Endothelial cell of umbilical vein (primary cell): ENCODE data around the gene BCAS3. TPM values are rescaled to one million over a fixed set of nuclear protein-coding genes. Genes with fewer than 3 reads are reported as not detected.

Experiments
- BruUV-seq: library from RNA; stranded (reverse); fragments of 400-500 nt; replicated peaks from 2 replicates; lab custom pipeline; 2021; lab: Mats Ljungman, UMichigan
- CTCF ChIA-PET: fragments of 300-600, 350-600 bp; sonication (Branson Sonifier 250); formaldehyde crosslinking; loops from one replicate; lab custom pipeline; 2021; ENCODE audit warnings: antibody characterized with exemption, inconsistent platforms; lab: Charles Lee
- POLR2A ChIA-PET: fragments of 300-600, 350-600 bp; sonication (Branson Sonifier 250); formaldehyde crosslinking; loops from one replicate; lab custom pipeline; 2021; ENCODE audit warnings: antibody characterized with exemption, inconsistent platforms; lab: Charles Lee
- DNase-seq: peaks from one replicate; pipeline ENCODE4 v3.0.0-alpha.2; 2011; ENCODE audit warnings: low read depth, low spot score
- FAIRE-seq: peaks from 2 replicates; lab custom pipeline; 2011; peaks lifted over from hg19 to GRCh38; lab: Jason Lieb, UNC
- H2AFZ ChIP-seq: 2 replicates; pipeline ENCODE4 v1.6.0; 2012; ENCODE audit warnings: low read depth, low read length, control low read depth, inconsistent platforms
- H3K27ac ChIP-seq: 2 replicates; pipeline ENCODE4 v1.5.1; 2011; ENCODE audit warnings: low read depth, mild to moderate bottlenecking, control low read depth, low read length, moderate library complexity; ENCODE audit not compliant: insufficient read depth
- H3K27me3 ChIP-seq, 2 experiments: 2 replicates each; pipeline versions ENCODE4 v1.6.0 to v1.6.1; 2011; ENCODE audit warnings: low read length in 2 of 2, mixed read lengths in 1 of 2; ENCODE audit not compliant: control insufficient read depth in 2 of 2, insufficient read depth in 2 of 2
- H3K36me3 ChIP-seq, 2 experiments: 2 replicates in 1 of 2; 3 replicates in 1 of 2; pipeline ENCODE4 v1.5.1; 2011; ENCODE audit warnings: low read length in 2 of 2, mild to moderate bottlenecking in 1 of 2, moderate library complexity in 1 of 2; ENCODE audit not compliant: control insufficient read depth in 2 of 2, insufficient read depth in 2 of 2; ENCODE audit errors: extremely low read depth in 1 of 2
- H3K4me1 ChIP-seq: 3 replicates; pipeline ENCODE4 v1.5.1; 2011; ENCODE audit warnings: mild to moderate bottlenecking, low read length; ENCODE audit not compliant: control insufficient read depth, insufficient read depth; ENCODE audit errors: extremely low read depth
- H3K4me2 ChIP-seq: 2 replicates; pipeline ENCODE4 v1.6.1; 2011; ENCODE audit warnings: low read length, control low read depth, mixed read lengths; ENCODE audit not compliant: insufficient read depth
- H3K4me3 ChIP-seq, 3 experiments: fragments of 200-600 bp in 1 of 3; sonication (generic), shearing (Covaris generic) in 1 of 3; replicated peaks in 1 of 3; 2 replicates each; pipeline ENCODE4 v1.5.1; 2011 to 2016; ENCODE audit warnings: control low read depth in 3 of 3, low read length in 3 of 3, mild to moderate bottlenecking in 2 of 3, inconsistent platforms in 1 of 3, low read depth in 1 of 3, moderate library complexity in 1 of 3; ENCODE audit not compliant: insufficient read depth in 1 of 3
- H3K79me2 ChIP-seq: 2 replicates; pipeline ENCODE4 v1.6.0; 2012; ENCODE audit warnings: low read length, inconsistent platforms; ENCODE audit not compliant: control insufficient read depth, insufficient read depth
- H3K9ac ChIP-seq: replicated peaks from 2 replicates; pipeline ENCODE3; 2011; ENCODE audit warnings: low read length, control low read depth; ENCODE audit not compliant: insufficient read depth; ENCODE audit errors: extremely low read depth
- H3K9me1 ChIP-seq: replicated peaks from 3 replicates; pipeline ENCODE4 v1.6.0; 2011; ENCODE audit warnings: mild to moderate bottlenecking, low read length; ENCODE audit not compliant: control insufficient read depth, insufficient read depth; ENCODE audit errors: extremely low read depth
- H3K9me3 ChIP-seq: replicated peaks from 2 replicates; pipeline ENCODE4 v1.5.1; 2012; ENCODE audit warnings: low read length, inconsistent platforms; ENCODE audit not compliant: control insufficient read depth, insufficient read depth
- H4K20me1 ChIP-seq: replicated peaks from 2 replicates; pipeline ENCODE3; 2011; ENCODE audit warnings: mild to moderate bottlenecking, low read length; ENCODE audit not compliant: control insufficient read depth, insufficient read depth; ENCODE audit errors: extremely low read depth
- CTCF ChIP-seq, 2 donors: IDR thresholded peaks; 1 replicate in 1 of 2; 2 replicates in 1 of 2; pipeline ENCODE4 v1.5.1; 2011; ENCODE audit warnings: low read length in 2 of 2, mild to moderate bottlenecking in 2 of 2, moderate library complexity in 2 of 2, control low read depth in 1 of 2, inconsistent platforms in 1 of 2, low read depth in 1 of 2; ENCODE audit not compliant: insufficient read depth in 1 of 2; ENCODE audit errors: extremely low read depth in 1 of 2
- EZH2 ChIP-seq: IDR thresholded peaks from 2 replicates; pipeline ENCODE4 v1.6.1; 2012; ENCODE audit warnings: borderline replicate concordance, low read depth, mild to moderate bottlenecking, moderate library complexity, low read length, inconsistent platforms; ENCODE audit not compliant: severe bottlenecking
- FOS ChIP-seq: IDR thresholded peaks from 2 replicates; pipeline ENCODE4 v1.6.1; 2011; ENCODE audit warnings: mild to moderate bottlenecking, low read length, moderate library complexity, borderline replicate concordance; ENCODE audit not compliant: insufficient read depth
- GATA2 ChIP-seq: IDR thresholded peaks from 2 replicates; pipeline ENCODE4 v1.7.0; 2011; ENCODE audit warnings: low read depth, mild to moderate bottlenecking, moderate library complexity, mixed read lengths, low read length; ENCODE audit not compliant: insufficient read length, insufficient read depth
- JUN ChIP-seq: IDR thresholded peaks from 2 replicates; pipeline ENCODE4 v1.6.1; 2011; ENCODE audit warnings: borderline replicate concordance, low read depth; ENCODE audit not compliant: insufficient read length, insufficient read depth
- MAX ChIP-seq: IDR thresholded peaks from 2 replicates; pipeline ENCODE4 v1.6.1; 2011; ENCODE audit not compliant: insufficient read depth, insufficient read length
- MYC ChIP-seq: IDR thresholded peaks from one replicate; pipeline ENCODE4 v1.6.1; 2011; ENCODE audit warnings: mild to moderate bottlenecking, low read depth, low read length
- POLR2A ChIP-seq: IDR thresholded peaks from 2 replicates; pipeline ENCODE4 v1.6.1; 2012; ENCODE audit warnings: low read depth, mild to moderate bottlenecking, control low read depth, low read length
- POLR2AphosphoS5 ChIP-seq: IDR thresholded peaks from 2 replicates; pipeline ENCODE4 v1.6.1; 2012; ENCODE audit warnings: low read depth, mild to moderate bottlenecking, control low read depth, low read length, moderate library complexity; ENCODE audit not compliant: insufficient read depth
- dilution Hi-C: fragments of 300-500 bp; cut with MboI; formaldehyde crosslinking; loops from one replicate; pipeline ENCODE4 v1.15.0; 2019; ENCODE audit warnings: low sequenced_read_pairs; ENCODE audit not compliant: extremely low pct_ligation_motif_present
- intact Hi-C: fragments of 100-400 bp; cut with micrococcal nuclease; formaldehyde crosslinking; loops from one replicate; pipeline ENCODE4 v1.10.0; 2022
- polyA plus RNA-seq, 4 experiments: library from polyadenylated mRNA; depleted of rRNA in 3 of 4; stranded (reverse) in 3 of 4; unstranded in 1 of 4; fragments of >200 nt; gene quantifications; 2 replicates each; pipeline versions ENCODE4 v1.2.1 to v1.2.3, GENCODE V29; 2011 to 2012; ENCODE audit warnings: missing spikeins in 1 of 4
- total RNA-seq: library from RNA; stranded (reverse); gene quantifications from 2 replicates; pipeline ENCODE4 v1.2.3, GENCODE V29; 2021

BCAS3 gene
- total and polyA plus RNA-seq, 2 donors (not counting 3 experiments of a cell fraction or from before 2014, with no cell fraction given): 8.2 to 16.0 TPM

DNA sequence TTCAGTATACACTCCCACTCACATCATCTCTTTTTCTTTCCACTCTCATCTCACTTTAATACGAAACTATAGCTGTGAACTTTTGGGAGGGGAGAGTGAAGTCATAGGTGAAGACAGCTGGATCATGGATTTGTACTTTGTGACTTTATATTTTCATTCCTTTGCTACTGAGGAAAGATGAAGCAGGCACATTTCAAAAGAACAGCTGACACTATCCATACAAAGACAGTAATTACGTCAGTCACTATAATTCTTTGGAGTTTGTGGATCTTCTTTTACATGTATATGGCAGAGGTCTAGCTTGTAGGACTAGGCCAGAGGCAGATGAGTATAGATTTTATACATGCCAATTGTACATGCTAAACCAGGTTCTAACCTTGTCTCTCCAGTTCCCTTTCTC, 346.3 kb downstream of the BCAS3 start:
- BruUV-seq: no TSS peak
- H3K4me3 ChIP-seq: no peak overlapping the region
- ChIA-PET CTCF (no interaction called here), POLR2A (no interaction called here)
- DNase-seq (no peak), FAIRE-seq (no peak)
- no peak overlapping the region for H3K27ac ChIP-seq
- H4K20me1 ChIP-seq: no peaks in the 10 kb centered on the region
- no peaks in the 10 kb centered on the region for H3K4me1 ChIP-seq
- no peaks in the 10 kb centered on the region for H3K79me2 ChIP-seq
- no peak overlapping the region for H3K4me2 ChIP-seq
- H3K36me3 ChIP-seq: no peaks in the 10 kb centered on the region
- intact Hi-C loops: no loop called here
- no peak overlapping the region for H3K9ac ChIP-seq
- TF ChIP-seq CTCF (IDR thresholded peaks at IDR 0.05; ENCODE audit: extremely low read depth in 1 of 2, insufficient read depth in 1 of 2, low read depth in 1 of 2, low read length in 2 of 2): no peak
- TF ChIP-seq JUN: no peak
- no peak for TF ChIP-seq POLR2A
- no peak for TF ChIP-seq GATA2
- TF ChIP-seq MAX: no peak
- TF ChIP-seq MYC: no peak
- no peak for TF ChIP-seq FOS
- no peak for TF ChIP-seq POLR2AphosphoS5
- no peak for TF ChIP-seq EZH2
- no peak overlapping the region for H2AFZ ChIP-seq
- H3K9me3 ChIP-seq: no peaks in the 10 kb centered on the region
- dilution Hi-C loops: no loop called here
- no peaks in the 10 kb centered on the region for H3K9me1 ChIP-seq
- no peaks in the 10 kb centered on the region for H3K27me3 ChIP-seq
